Mesendoderm (in vitro differentiated cells): ENCODE data around the gene CTBP1.
"Not testable (repeated sequence)": the region's sequence is repeated elsewhere in the genome, so short reads cannot be mapped to it uniquely, and the experiment has no call there.

Experiments used
- DNase-seq: peaks from one replicate; pipeline ENCODE4 v3.0.0; 2013
- H2AK5ac ChIP-seq: 2 replicates; pipeline ENCODE4 v1.6.1; 2013; ENCODE audit warnings: low read length, inconsistent platforms
- H2BK120ac ChIP-seq: 2 replicates; pipeline ENCODE4 v1.6.1; 2013; ENCODE audit warnings: low read depth, mild to moderate bottlenecking, low read length, moderate library complexity, mixed read lengths
- H2BK15ac ChIP-seq: replicated peaks from 2 replicates; pipeline ENCODE4 v1.6.1; 2013; ENCODE audit warnings: low read depth, mild to moderate bottlenecking, moderate library complexity
- H2BK5ac ChIP-seq: 2 replicates; pipeline ENCODE4 v1.6.1; 2013; ENCODE audit warnings: low read length, inconsistent platforms
- H3K18ac ChIP-seq: 2 replicates; pipeline ENCODE4 v1.6.1; 2013; ENCODE audit warnings: mild to moderate bottlenecking, low read length, mixed read lengths
- H3K23ac ChIP-seq: one replicate; pipeline ENCODE4 v1.6.1; 2013; ENCODE audit warnings: low read length
- H3K27ac ChIP-seq: 2 replicates; pipeline ENCODE4 v1.5.1; 2013; ENCODE audit warnings: low read depth, mild to moderate bottlenecking, inconsistent platforms, low read length, moderate library complexity
- H3K27me3 ChIP-seq: 2 replicates; pipeline ENCODE4 v1.6.1; 2013; ENCODE audit warnings: low read length, control low read depth, mild to moderate bottlenecking, inconsistent platforms; ENCODE audit not compliant: insufficient read depth, poor library complexity
- H3K36me3 ChIP-seq: 2 replicates; pipeline ENCODE4 v1.6.1; 2013; ENCODE audit warnings: low read length, inconsistent platforms; ENCODE audit not compliant: control insufficient read depth, insufficient read depth
- H3K4ac ChIP-seq: one replicate; pipeline ENCODE4 v1.6.1; 2013; ENCODE audit warnings: low read depth, mild to moderate bottlenecking, low read length, moderate library complexity
- H3K4me1 ChIP-seq: 2 replicates; pipeline ENCODE4 v1.6.1; 2013; ENCODE audit warnings: low read depth, low read length, inconsistent platforms; ENCODE audit not compliant: control insufficient read depth
- H3K4me2 ChIP-seq: 2 replicates; pipeline ENCODE4 v1.6.1; 2013; ENCODE audit warnings: low read length
- H3K4me3 ChIP-seq: 2 replicates; pipeline ENCODE4 v1.5.1; 2013; ENCODE audit warnings: mild to moderate bottlenecking, low read length
- H3K56ac ChIP-seq: one replicate; pipeline ENCODE4 v1.6.1; 2013; ENCODE audit warnings: low read length
- H3K79me1 ChIP-seq: 2 replicates; pipeline ENCODE4 v1.6.1; 2013; ENCODE audit warnings: low read length, inconsistent platforms
- H3K79me2 ChIP-seq: 2 replicates; pipeline ENCODE4 v1.6.1; 2013; ENCODE audit warnings: mild to moderate bottlenecking, low read length; ENCODE audit not compliant: control insufficient read depth, insufficient read depth
- H3K9ac ChIP-seq: 2 replicates; pipeline ENCODE4 v1.6.1; 2013; ENCODE audit warnings: low read length, inconsistent platforms
- H4K5ac ChIP-seq: one replicate; pipeline ENCODE4 v1.6.1; 2013; ENCODE audit warnings: low read length
- H4K8ac ChIP-seq: one replicate; pipeline ENCODE4 v1.6.1; 2013; ENCODE audit warnings: low read depth, mild to moderate bottlenecking, control low read depth, low read length, moderate library complexity
- whole genome bisulfite sequencing: extraction: QIAGEN DNeasy Blood & Tissue Kit; methylation state at CpG from one replicate; pipeline ENCODE4 v1.1.7; 2013; ENCODE audit warnings: low lambda C conversion rate, missing lambda C conversion rate; ENCODE audit not compliant: insufficient coverage; ENCODE audit errors: extremely low coverage; 5-methylcytosine and 5-hydroxymethylcytosine counted together

The CTBP1 gene

DNA sequence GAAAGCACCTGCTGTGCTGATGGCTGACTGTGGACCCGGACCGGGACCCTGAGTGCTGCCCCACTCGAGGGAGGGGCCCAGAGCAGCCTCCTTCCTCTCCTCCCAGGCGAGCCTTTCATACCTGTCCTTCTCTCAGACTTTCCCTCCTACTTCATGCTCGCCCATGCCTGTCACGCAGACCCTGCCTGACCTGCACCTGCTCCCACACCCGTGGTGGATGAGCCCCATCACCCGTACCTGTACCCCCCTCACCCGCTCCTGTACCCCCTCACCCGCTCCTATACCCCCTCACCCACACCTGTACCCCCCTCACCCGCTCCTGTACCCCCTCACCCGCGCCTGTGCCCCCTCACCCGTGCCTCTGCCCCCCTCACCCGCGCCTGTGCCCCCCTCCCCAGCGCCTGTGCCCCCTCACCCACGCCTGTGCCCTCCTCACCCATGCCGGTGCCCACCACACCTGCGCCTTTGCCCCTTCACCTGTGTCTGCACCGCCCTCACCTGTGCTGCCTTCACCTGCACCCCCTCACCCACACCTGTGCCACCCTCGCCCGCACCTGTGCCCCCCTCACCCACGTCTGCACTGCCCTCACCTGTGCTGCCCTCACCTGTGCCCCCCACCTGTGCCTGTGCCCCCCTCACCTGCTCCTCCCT lies 46.6 kb upstream of the CTBP1 start:
- Histone ChIP-seq H2BK5ac (no peak overlapping the region), H3K4ac (no peak overlapping the region), H3K56ac (no peak overlapping the region), H3K27ac (no peak overlapping the region), H3K4me3 (no peak overlapping the region), H2AK5ac (no peak overlapping the region), H3K36me3 (no peaks in the 10 kb centered on the region), H3K23ac (no peak overlapping the region), H2BK15ac (no peak overlapping the region), H3K27me3 (no peaks in the 10 kb centered on the region), H4K8ac (no peak overlapping the region), H3K79me2 (peaks cover 90% of the 10 kb centered on the region), H2BK120ac (no peak overlapping the region), H3K9ac (no peak overlapping the region), H3K79me1 (peaks cover 33% of the 10 kb centered on the region), H3K18ac (no peak overlapping the region), H3K4me2 (no peak overlapping the region), H4K5ac (no peak overlapping the region), H3K4me1 (peaks cover 7% of the 10 kb centered on the region)
- DNase-seq: no peak
- WGBS: no CpG with 5 or more reads among the region's 24 CpGs

DNA sequence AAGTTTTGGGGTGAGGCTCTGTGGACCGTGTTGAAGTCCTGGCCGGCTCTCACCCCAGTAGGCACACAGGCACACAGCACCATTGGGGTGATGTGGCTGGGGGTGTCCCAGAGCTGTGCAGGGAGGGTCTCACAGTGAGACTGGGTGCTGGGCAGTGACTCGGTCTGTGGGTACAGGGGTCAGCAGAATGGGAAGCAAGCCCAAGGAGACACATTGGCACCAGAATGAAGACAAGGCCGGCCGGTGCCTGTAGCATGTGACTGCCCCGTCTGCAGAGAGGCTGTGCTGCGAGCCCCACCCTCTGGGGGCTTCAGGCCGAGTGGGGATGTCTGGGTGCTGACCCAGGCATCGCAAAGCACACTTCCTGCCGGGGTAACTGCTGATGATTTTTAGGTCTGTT lies 46.0 kb upstream of the CTBP1 start:
- H3K4me2 ChIP-seq: no peak overlapping the region
- peaks cover 90% of the 10 kb centered on the region for H3K79me2 ChIP-seq
- no peaks in the 10 kb centered on the region for H3K36me3 ChIP-seq
- H4K5ac ChIP-seq: no peak overlapping the region
- no peak overlapping the region for H3K4me3 ChIP-seq
- no peaks in the 10 kb centered on the region for H3K27me3 ChIP-seq
- no peak overlapping the region for H3K9ac ChIP-seq
- H3K4me1 ChIP-seq: peaks cover 7% of the 10 kb centered on the region
- H3K18ac ChIP-seq: no peak overlapping the region
- no peak overlapping the region for H2AK5ac ChIP-seq
- H3K79me1 ChIP-seq: peaks cover 27% of the 10 kb centered on the region
- no CpG with 5 or more reads among the region's 10 CpGs for WGBS
- H3K4ac ChIP-seq: no peak overlapping the region
- no peak overlapping the region for H4K8ac ChIP-seq
- no peak overlapping the region for H2BK5ac ChIP-seq
- H3K56ac ChIP-seq: no peak overlapping the region
- no peak overlapping the region for H3K27ac ChIP-seq
- no peak overlapping the region for H2BK15ac ChIP-seq
- no peak overlapping the region for H2BK120ac ChIP-seq
- no peak for DNase-seq
- no peak overlapping the region for H3K23ac ChIP-seq

DNA sequence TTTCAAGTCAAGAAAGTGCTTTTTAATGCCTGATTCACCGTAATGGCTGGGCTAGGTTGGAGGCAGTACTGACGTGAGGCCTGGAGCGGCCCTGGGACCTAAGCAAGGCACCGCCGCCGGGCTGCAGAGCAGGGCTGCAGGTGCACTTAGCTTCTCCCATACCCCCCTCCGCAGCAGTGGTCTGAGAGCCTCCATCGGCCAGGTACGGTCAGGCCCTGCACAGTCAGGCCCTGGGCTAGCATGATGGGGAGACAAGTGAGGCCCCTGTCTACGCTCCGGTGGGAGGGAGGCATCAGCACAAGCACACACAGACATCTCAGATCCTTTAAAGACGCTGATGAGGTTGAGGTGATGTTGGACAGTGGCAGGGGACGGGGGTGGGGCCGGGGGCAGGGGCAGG lies 45.5 kb upstream of the CTBP1 start:
- Histone ChIP-seq H3K4me2 (no peak overlapping the region), H2BK15ac (no peak overlapping the region), H3K79me1 (peaks cover 24% of the 10 kb centered on the region), H3K56ac (no peak overlapping the region), H3K36me3 (no peaks in the 10 kb centered on the region), H3K79me2 (peaks cover 88% of the 10 kb centered on the region), H2AK5ac (no peak overlapping the region), H3K4ac (no peak overlapping the region), H3K4me1 (peaks cover 7% of the 10 kb centered on the region), H3K9ac (no peak overlapping the region), H3K27me3 (no peaks in the 10 kb centered on the region), H4K8ac (no peak overlapping the region), H3K18ac (no peak overlapping the region), H3K27ac (no peak overlapping the region), H2BK120ac (no peak overlapping the region), H3K23ac (no peak overlapping the region), H3K4me3 (no peak overlapping the region), H4K5ac (no peak overlapping the region), H2BK5ac (no peak overlapping the region)
- no peak for DNase-seq
- no CpG with 5 or more reads among the region's 14 CpGs for WGBS

- Histone ChIP-seq H2BK15ac (no peak overlapping the region), H3K79me1 (peaks cover 21% of the 10 kb centered on the region), H3K4ac (no peak overlapping the region), H2BK5ac (no peak overlapping the region), H3K23ac (no peak overlapping the region), H3K79me2 (peaks cover 84% of the 10 kb centered on the region), H4K8ac (no peak overlapping the region), H2BK120ac (no peak overlapping the region), H3K18ac (no peak overlapping the region), H3K36me3 (no peaks in the 10 kb centered on the region), H3K56ac (peak overlapping the region; percentile 6), H3K4me3 (no peak overlapping the region), H3K9ac (no peak overlapping the region), H3K4me1 (peaks cover 7% of the 10 kb centered on the region), H4K5ac (no peak overlapping the region), H3K4me2 (no peak overlapping the region), H2AK5ac (no peak overlapping the region), H3K27me3 (no peaks in the 10 kb centered on the region), H3K27ac (no peak overlapping the region)
- WGBS: no CpG with 5 or more reads among the region's 15 CpGs
- no peak for DNase-seq
Observed at GRCh38 chr4:1293991-1294390, 45.1 kb upstream of the CTBP1 start.

DNA sequence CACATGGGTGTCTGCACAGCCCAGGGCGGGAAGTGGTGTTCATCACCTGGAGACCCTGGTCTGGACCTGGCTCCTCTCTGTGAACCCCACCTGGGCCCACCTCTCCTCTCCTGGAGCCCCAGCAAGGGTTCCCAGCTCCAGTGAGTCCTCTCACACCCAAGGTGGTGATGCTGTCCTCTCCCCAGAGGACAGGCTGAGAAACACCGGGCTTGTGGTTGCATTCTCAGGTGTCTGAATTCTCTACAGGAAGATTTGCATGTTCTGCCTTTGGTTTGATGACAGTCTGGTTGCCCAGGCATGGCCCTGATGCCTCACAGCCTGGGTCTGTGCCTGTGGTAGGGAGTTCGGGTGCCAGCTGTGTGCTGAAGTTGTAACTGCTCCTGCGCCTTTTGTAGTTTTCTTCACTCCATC lies 44.6 kb upstream of the CTBP1 start:
- DNase-seq: no peak
- peaks cover 21% of the 10 kb centered on the region for H3K79me1 ChIP-seq
- H3K79me2 ChIP-seq: peaks cover 81% of the 10 kb centered on the region
- no peaks in the 10 kb centered on the region for H3K36me3 ChIP-seq
- no peak overlapping the region for H2BK120ac ChIP-seq
- H2BK5ac ChIP-seq: no peak overlapping the region
- H3K27me3 ChIP-seq: no peaks in the 10 kb centered on the region
- H3K27ac ChIP-seq: no peak overlapping the region
- H4K8ac ChIP-seq: no peak overlapping the region
- H3K4ac ChIP-seq: no peak overlapping the region
- H3K18ac ChIP-seq: no peak overlapping the region
- H3K4me3 ChIP-seq: no peak overlapping the region
- no peak overlapping the region for H3K4me2 ChIP-seq
- H3K4me1 ChIP-seq: peaks cover 7% of the 10 kb centered on the region
- no peak overlapping the region for H4K5ac ChIP-seq
- WGBS: no CpG with 5 or more reads among the region's 4 CpGs
- H2BK15ac ChIP-seq: no peak overlapping the region
- no peak overlapping the region for H3K56ac ChIP-seq
- no peak overlapping the region for H3K9ac ChIP-seq
- H3K23ac ChIP-seq: no peak overlapping the region
- H2AK5ac ChIP-seq: no peak overlapping the region

DNA sequence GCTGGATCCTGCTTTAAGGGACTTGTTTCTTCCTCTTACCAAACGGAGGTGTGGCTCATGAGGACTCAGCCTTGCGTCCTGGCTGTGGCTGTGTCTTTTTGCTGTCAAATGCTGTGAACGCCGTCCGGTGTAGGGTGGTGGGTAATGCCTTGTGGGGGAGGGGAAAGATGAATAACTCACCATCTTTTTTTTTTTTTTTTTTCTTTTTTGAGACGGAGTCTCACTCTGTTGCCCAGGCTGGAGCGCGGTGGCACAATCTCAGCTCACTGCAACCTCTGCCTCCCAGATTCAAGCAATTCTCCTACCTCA lies 43.7 kb upstream of the CTBP1 start:
- not testable (repeated sequence) for H3K27ac ChIP-seq, H2BK120ac ChIP-seq, H3K4me3 ChIP-seq, H3K27me3 ChIP-seq, H3K9ac ChIP-seq, H2AK5ac ChIP-seq, H3K4me1 ChIP-seq, H3K4me2 ChIP-seq, H2BK15ac ChIP-seq, H3K56ac ChIP-seq, H3K4ac ChIP-seq, H3K18ac ChIP-seq, H4K8ac ChIP-seq, DNase-seq, H3K36me3 ChIP-seq, H2BK5ac ChIP-seq, H4K5ac ChIP-seq, H3K23ac ChIP-seq
- WGBS: no CpG with 5 or more reads among the region's 8 CpGs
- H3K79me1 ChIP-seq: peaks cover 18% of the 10 kb centered on the region
- peaks cover 72% of the 10 kb centered on the region for H3K79me2 ChIP-seq
